HG03095 (cell line): ENCODE data around the gene IL12RB1.
"Not testable (repeated sequence)": the region's sequence is repeated elsewhere in the genome, so short reads cannot be mapped to it uniquely, and the experiment has no call there.

Source experiments
- ATAC-seq: cut with Tn5 transposase; IDR thresholded peaks from one replicate; pipeline ENCODE4 v1.9.1; 2021; ENCODE audit warnings: moderate library complexity; ENCODE audit not compliant: unreplicated experiment

The IL12RB1 gene

GRCh38 chr19:18090545-18091216, 3.9 kb upstream of the IL12RB1 start:
- no peak for ATAC-seq

GRCh38 chr19:18089726-18090125, 3.0 kb upstream of the IL12RB1 start:
- ATAC-seq: no peak

GRCh38 chr19:18089096-18089541, 2.4 kb upstream of the IL12RB1 start:
- not testable (repeated sequence) for ATAC-seq

- no peak for ATAC-seq
These were observed 854 bp downstream of the IL12RB1 start for GRCh38 chr19:18085702-18086457.

- ATAC-seq: no peak
These were observed 2.6 kb downstream of the IL12RB1 start for GRCh38 chr19:18083929-18084684.

GRCh38 chr19:18074192-18074591, 12.5 kb downstream of the IL12RB1 start:
- ATAC-seq: no peak

GRCh38 chr19:18073197-18073596, 13.5 kb downstream of the IL12RB1 start:
- no peak for ATAC-seq

- ATAC-seq: no peak
These were observed 14.4 kb downstream of the IL12RB1 start for GRCh38 chr19:18072335-18072734.

- no peak for ATAC-seq
These were observed 16.6 kb downstream of the IL12RB1 start for GRCh38 chr19:18070181-18070580.

GRCh38 chr19:18069383-18069782, 17.4 kb downstream of the IL12RB1 start:
- ATAC-seq: no peak

- ATAC-seq: no peak
These were observed 18.3 kb downstream of the IL12RB1 start for GRCh38 chr19:18068395-18068794.

GRCh38 chr19:18065173-18065495, 21.6 kb downstream of the IL12RB1 start:
- no peak for ATAC-seq

- ATAC-seq: no peak
These were observed 23.3 kb downstream of the IL12RB1 start for GRCh38 chr19:18063463-18063862.

GRCh38 chr19:18062028-18062427, 24.7 kb downstream of the IL12RB1 start:
- no peak for ATAC-seq

GRCh38 chr19:18060472-18060871, 26.3 kb downstream of the IL12RB1 start:
- ATAC-seq: no peak

- no peak for ATAC-seq
These were observed 26.8 kb downstream of the IL12RB1 start for GRCh38 chr19:18059902-18060301.

- no peak for ATAC-seq
These were observed 27.4 kb downstream of the IL12RB1 start for GRCh38 chr19:18059297-18059696.

GRCh38 chr19:18058208-18059009, 28.3 kb downstream of the IL12RB1 start:
- no peak for ATAC-seq

- no peak for ATAC-seq
These were observed 29.2 kb downstream of the IL12RB1 start for GRCh38 chr19:18057557-18057956.

GRCh38 chr19:18055967-18056366, 30.8 kb downstream of the IL12RB1 start:
- ATAC-seq: no peak
